H1 (cell line): ENCODE measurements around the gene GAB2.

Experiments used
- CTCF ChIP-seq, 3 experiments: IDR thresholded peaks; 1 replicate in 2 of 3; 2 replicates in 1 of 3; pipeline versions ENCODE4 v1.5.1 to v1.6.1; 2011; ENCODE audit warnings: low read length in 3 of 3, mild to moderate bottlenecking in 3 of 3, inconsistent platforms in 2 of 3, low read depth in 1 of 3, moderate library complexity in 1 of 3; ENCODE audit not compliant: insufficient read depth in 1 of 3; ENCODE audit errors: control extremely low read depth in 1 of 3
- EZH2 ChIP-seq: fragments of 200-600 bp; sonication (generic); IDR thresholded peaks from 2 replicates; pipeline ENCODE4 v1.7.1; 2012; ENCODE audit warnings: low read depth, mild to moderate bottlenecking, moderate library complexity, low read length, inconsistent platforms; ENCODE audit not compliant: severe bottlenecking
- HDAC6 ChIP-seq: IDR thresholded peaks from one replicate; pipeline ENCODE4 v1.7.1; 2012; ENCODE audit warnings: low read depth, mild to moderate bottlenecking, inconsistent platforms, low read length, moderate library complexity
- KDM1A ChIP-seq: fragments of 200-600, 300-600 bp; sonication (generic); IDR thresholded peaks from 2 replicates; pipeline ENCODE4 v1.7.1; 2016; ENCODE audit warnings: mild to moderate bottlenecking, low read length, borderline replicate concordance
- MAX ChIP-seq: IDR thresholded peaks from 2 replicates; pipeline ENCODE4 v1.6.1; 2012; ENCODE audit warnings: inconsistent platforms
- PHF8 ChIP-seq: fragments of 200-600 bp; sonication (generic); conservative IDR thresholded peaks from 2 replicates; pipeline ENCODE4 v1.7.1; 2012; ENCODE audit warnings: low read depth, mild to moderate bottlenecking, inconsistent platforms, low read length, moderate library complexity
- POLR2A ChIP-seq, 2 experiments: IDR thresholded peaks; 1 replicate in 1 of 2; 2 replicates in 1 of 2; pipeline ENCODE4 v1.6.1; 2011; ENCODE audit warnings: low read depth in 2 of 2, low read length in 2 of 2, mild to moderate bottlenecking in 2 of 2; ENCODE audit errors: control extremely low read depth in 1 of 2
- POLR2AphosphoS5 ChIP-seq: IDR thresholded peaks from 2 replicates; pipeline ENCODE4 v1.6.1; 2011; ENCODE audit warnings: low read depth, low read length
- SRF ChIP-seq: IDR thresholded peaks from 2 replicates; pipeline ENCODE4 v1.6.1; 2011; ENCODE audit warnings: mild to moderate bottlenecking, low read depth, low read length, moderate library complexity
- TCF12 ChIP-seq: IDR thresholded peaks from 2 replicates; pipeline ENCODE4 v1.6.1; 2011; ENCODE audit warnings: low read depth, mild to moderate bottlenecking, low read length

DNA sequence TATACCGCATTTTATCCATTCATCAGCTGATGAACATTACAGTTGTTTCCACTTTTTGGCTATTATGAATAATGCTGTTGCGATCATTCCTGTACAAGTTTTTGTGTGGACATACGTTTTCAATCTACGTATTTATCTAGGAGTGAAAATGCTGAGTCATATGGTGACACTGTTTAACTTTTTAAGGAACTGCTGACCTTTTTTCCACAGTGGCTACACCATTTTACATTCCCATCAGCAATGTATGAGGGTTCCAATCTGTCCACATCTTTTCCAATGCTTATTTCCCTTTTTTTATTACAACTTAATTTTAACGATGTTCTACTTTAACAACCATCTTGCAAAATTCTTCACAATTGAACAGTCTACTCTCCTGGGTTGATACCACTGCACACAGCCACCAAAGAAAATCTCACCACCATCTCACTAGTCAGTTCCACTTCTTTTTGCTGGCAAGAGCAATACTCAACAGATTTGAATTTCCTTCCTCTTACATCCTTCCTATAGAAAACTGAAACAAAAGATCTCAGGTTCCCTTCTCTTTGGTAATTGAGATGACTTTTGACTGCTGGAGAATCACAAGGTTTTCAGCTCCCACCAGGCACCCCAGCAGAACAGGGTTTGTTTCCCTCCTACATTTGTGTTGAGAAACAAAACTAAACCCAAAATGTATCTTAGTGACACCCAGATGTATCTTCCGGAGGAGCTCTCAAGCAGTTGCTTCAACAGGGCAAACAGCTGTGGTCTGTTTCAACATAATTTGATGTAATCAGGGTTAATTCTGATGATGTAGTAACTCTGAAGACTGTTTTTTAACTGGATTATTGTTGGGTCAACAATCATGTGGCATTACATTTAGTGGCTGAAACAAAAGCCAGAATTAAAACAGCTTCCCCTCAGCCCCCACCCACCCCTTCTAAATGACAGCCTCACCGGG lies 7.0 kb upstream of the GAB2 start:
- no peak for TF ChIP-seq POLR2AphosphoS5
- TF ChIP-seq MAX = no peak
- TF ChIP-seq KDM1A = no peak
- TF ChIP-seq PHF8 = no peak
- TF ChIP-seq EZH2 = no peak
- no peak for TF ChIP-seq TCF12
- no peak for TF ChIP-seq POLR2A (IDR thresholded peaks at IDR 0.05; ENCODE audit: control extremely low read depth in 1 of 2, low read depth in 2 of 2, low read length in 2 of 2)
- no peak for TF ChIP-seq SRF
- TF ChIP-seq HDAC6 = no peak
- no peak for TF ChIP-seq CTCF (IDR thresholded peaks at IDR 0.05; ENCODE audit: control extremely low read depth in 1 of 3, insufficient read depth in 1 of 3, low read depth in 1 of 3, low read length in 3 of 3)
